RKO (cell line): Measurements from ENCODE around the gene DHRS13.
"Not testable (repeated sequence)": the region's sequence is repeated elsewhere in the genome, so short reads cannot be mapped to it uniquely, and the experiment has no call there.

Experiments
- DNase-seq: peaks from one replicate; pipeline ENCODE4 v3.0.0-alpha.2; 2016; ENCODE audit warnings: low spot score

The DHRS13 gene

GRCh38 chr17:28935744-28936460 is 33.0 kb upstream of the DHRS13 start:
- no peak for DNase-seq

- not testable (repeated sequence) for DNase-seq
These were observed 31.6 kb upstream of the DHRS13 start for GRCh38 chr17:28934508-28934907.

- DNase-seq = no peak
These were observed 26.9 kb upstream of the DHRS13 start for GRCh38 chr17:28929787-28930186.

GRCh38 chr17:28928061-28928460 is 25.2 kb upstream of the DHRS13 start:
- no peak for DNase-seq

GRCh38 chr17:28926786-28927185 is 23.9 kb upstream of the DHRS13 start:
- no peak for DNase-seq

- DNase-seq = no peak
These were observed 23.5 kb upstream of the DHRS13 start for GRCh38 chr17:28926366-28926765.

- DNase-seq = peak; percentile 39
These were observed 23.1 kb upstream of the DHRS13 start for GRCh38 chr17:28925912-28926365.

- DNase-seq = no peak
These were observed 17.3 kb upstream of the DHRS13 start for GRCh38 chr17:28920201-28920600.

- no peak for DNase-seq
These were observed 15.4 kb upstream of the DHRS13 start for GRCh38 chr17:28918295-28918694.

- no peak for DNase-seq
These were observed 14.6 kb upstream of the DHRS13 start for GRCh38 chr17:28917465-28917864.

- DNase-seq = no peak
These were observed 14.2 kb upstream of the DHRS13 start for GRCh38 chr17:28917029-28917428.

- DNase-seq = peak; percentile 54
These were observed 13.5 kb upstream of the DHRS13 start for GRCh38 chr17:28916302-28916934.

- no peak for DNase-seq
These were observed 10.1 kb upstream of the DHRS13 start for GRCh38 chr17:28912938-28913333.

GRCh38 chr17:28912281-28912937 is 9.5 kb upstream of the DHRS13 start:
- no peak for DNase-seq

GRCh38 chr17:28911411-28912045 is 8.6 kb upstream of the DHRS13 start:
- no peak for DNase-seq

- no peak for DNase-seq
These were observed 7.7 kb upstream of the DHRS13 start for GRCh38 chr17:28910534-28910933.

GRCh38 chr17:28908640-28909167 is 5.8 kb upstream of the DHRS13 start:
- DNase-seq = no peak

GRCh38 chr17:28907709-28908475 is 5.0 kb upstream of the DHRS13 start:
- no peak for DNase-seq

- DNase-seq = no peak
These were observed 4.0 kb upstream of the DHRS13 start for GRCh38 chr17:28906706-28907438.

- DNase-seq = no peak
These were observed 3.4 kb upstream of the DHRS13 start for GRCh38 chr17:28906276-28906675.

GRCh38 chr17:28904800-28905199 is 1.9 kb upstream of the DHRS13 start:
- no peak for DNase-seq
